ENCODE data around the gene C3orf49.

Gene C3orf49, protein sequence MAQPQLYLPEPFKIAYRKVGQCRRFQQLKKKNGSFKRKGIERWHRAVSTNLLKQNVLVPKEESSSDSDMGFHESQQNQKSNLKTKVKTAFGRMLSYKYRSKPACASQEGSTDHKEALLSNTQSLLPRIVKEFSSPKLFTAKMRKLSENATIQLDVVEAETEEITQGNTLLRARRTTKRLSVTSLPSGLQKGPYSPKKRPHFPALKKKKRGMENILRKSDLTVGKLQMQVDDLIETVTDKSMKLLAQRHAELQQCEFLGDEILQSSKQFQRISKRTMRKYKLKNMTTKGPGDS

DNA sequence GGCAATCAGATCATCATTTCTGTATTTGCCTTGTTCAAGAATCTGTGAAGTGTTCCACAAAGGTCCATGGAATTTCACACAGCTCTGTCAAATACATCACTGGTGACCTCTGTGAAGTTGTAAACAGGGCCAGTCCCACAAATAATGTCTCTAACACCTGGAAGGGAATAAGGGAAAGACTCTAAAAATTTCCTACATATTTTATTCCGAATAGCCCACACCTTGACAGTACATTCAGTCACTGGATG is at the start of gene C3orf49:
TSS of gene C3orf49 (plus strand) at position 149 of the 248 bp plus-strand sequence. CDS start 173 bp downstream, outside the sequence.
- no peak for DNase-seq (ENCODE audit: low read depth)

DNA sequence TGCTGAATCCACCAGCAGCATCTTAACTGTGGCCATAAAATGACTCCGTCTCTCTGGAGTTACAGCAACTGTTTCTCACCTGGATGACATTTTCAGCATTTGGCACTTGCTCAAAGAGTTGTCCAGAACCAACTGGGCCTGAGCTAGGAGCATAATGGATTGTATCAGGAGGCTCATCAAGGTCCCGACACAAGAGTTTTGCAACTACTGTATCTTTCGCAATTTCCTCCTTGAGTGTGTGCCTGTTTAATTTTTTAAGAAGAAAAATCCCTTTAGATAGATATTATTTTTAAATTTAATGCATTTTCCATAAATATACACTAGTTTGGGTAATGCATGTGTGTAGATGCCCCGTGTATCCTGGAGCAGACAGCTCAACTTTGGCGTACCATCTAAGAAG is 44.3 kb upstream of the C3orf49 start:
- DNase-seq (ENCODE audit: low read depth), result no peak

DNA sequence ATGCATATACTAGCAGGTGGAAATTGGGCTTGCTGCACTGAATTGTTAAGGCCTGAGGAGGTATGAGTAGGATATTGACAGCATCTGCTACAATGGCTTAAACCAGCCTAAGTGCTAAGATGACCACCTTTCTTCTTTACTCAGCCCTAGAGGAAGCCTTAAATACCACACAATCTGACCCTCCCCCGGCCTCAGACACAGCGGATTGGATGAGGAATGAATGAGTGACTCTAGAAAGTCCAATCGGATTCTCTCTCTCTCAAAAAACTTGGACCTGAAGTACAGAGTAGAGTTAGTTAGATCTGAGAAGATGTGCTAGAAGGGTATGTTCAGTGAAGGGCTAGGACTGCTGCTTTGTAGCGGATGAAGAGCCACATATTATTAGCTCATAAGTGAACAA is 39.9 kb upstream of the C3orf49 start:
- no peak for DNase-seq (ENCODE audit: low read depth)

DNA sequence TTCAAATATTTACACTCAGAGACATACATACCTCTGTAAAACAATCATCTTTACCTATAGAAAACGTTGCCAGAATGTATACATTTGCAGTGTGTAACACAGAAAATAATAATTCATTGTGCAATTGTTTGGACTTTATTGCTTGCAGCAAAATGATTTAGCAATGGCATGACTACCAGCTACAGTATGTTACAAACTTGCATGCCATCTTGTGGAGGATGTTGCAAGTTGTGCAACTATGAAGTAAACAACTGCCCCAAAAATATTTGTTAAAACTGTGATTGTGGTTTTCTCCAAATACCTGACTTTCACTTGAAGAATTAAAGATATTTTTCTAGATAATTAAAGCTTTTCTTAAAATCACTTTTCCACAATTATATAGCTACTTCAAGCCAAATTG is 27.1 kb upstream of the C3orf49 start:
- DNase-seq (ENCODE audit: low read depth), result no peak

DNA sequence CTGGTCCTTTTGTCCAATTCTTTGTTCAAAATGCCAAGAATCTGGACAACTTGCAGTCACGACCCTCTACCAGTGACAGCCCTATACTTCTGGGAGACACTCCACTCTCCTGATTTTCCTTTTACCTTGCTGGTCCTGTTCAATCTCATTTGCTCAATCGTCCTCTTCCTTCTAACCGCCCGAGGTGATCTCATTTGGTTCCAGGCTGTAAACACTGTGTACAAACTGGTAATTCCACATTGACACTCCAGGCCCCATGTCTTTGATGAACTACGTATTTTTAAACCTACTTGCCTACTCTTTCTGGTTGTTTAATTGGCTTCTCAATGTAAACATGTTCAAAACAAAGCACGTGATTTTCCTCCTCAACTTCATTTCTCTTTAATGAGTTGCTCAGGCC is 23.7 kb upstream of the C3orf49 start:
- DNase-seq (ENCODE audit: low read depth), result no peak

DNA sequence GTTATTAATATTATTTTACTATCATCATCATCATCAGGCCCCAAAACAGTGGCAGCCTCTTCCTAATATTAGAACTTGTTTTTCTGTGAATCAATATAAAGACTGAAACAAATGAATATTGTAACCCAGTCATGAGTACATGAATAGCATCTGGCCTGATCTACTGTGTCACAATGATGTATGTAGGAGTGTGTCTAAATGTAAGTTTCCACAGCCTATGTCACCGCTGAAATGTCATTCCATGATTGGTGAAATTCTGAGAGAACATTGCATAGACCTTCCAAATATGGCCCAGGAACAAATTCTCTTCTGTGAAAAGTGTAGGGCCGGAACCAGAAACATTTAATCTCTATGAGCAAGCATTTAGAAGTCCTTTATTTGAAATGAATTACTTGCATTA is 20.6 kb upstream of the C3orf49 start:
- DNase-seq (ENCODE audit: low read depth), result no peak

DNA sequence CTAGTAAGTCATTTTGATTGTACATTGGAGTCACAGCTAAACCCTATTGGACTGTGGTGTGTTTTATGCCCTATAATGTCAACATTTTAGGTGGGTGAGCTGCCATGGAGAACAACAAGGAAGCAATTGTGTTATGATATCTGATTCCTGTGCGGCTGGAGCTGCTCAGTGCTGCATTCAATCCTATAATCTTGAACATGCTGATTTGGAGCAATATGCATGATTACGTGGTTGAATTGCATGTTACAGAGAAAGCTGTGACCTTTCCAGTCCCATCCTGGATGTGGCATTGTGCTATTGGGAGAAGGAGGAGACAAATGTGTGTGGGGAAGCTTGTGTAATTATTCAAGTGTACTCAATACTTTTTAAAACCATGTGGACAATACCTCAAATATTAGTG is 20.1 kb upstream of the C3orf49 start:
- DNase-seq (ENCODE audit: low read depth), result no peak

DNA sequence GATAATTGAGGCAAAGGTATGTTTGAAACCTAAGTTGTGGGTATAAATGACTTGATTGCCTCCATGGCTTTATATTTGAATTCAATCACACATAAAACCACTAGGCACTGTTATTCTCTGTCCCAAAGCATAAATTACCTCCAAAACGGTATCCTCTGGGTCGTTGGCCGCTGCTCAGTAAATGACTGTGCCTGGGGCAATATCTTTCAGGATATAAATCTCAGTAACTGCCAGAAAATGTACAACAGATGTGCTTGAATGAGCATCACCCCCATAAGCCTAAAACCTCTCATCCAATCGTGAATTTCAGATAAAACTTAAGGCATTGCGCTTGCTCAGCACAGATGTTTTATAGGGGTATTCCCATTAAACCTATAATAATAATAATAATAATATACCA is 19.0 kb upstream of the C3orf49 start:
- no peak for DNase-seq (ENCODE audit: low read depth)

DNA sequence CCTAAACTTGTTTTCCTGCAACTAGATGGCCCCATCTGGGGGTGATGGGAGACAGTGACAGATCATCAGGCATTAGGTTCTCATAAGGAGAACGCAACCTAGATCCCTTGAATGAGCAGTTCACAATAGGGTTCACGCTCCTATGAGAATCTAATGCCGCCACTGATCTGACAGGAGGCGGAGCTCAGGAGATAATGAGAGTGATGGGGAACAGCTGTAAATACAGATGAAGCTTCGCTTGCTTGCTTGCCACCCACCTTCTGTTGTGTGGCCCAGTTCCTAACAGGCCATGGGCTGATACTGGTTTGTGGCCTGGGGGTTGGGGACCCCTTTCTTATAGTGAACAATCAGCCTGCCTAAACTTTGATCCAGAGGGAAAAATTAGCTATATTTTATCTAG is 15.2 kb upstream of the C3orf49 start:
- no peak for DNase-seq (ENCODE audit: low read depth)

DNA sequence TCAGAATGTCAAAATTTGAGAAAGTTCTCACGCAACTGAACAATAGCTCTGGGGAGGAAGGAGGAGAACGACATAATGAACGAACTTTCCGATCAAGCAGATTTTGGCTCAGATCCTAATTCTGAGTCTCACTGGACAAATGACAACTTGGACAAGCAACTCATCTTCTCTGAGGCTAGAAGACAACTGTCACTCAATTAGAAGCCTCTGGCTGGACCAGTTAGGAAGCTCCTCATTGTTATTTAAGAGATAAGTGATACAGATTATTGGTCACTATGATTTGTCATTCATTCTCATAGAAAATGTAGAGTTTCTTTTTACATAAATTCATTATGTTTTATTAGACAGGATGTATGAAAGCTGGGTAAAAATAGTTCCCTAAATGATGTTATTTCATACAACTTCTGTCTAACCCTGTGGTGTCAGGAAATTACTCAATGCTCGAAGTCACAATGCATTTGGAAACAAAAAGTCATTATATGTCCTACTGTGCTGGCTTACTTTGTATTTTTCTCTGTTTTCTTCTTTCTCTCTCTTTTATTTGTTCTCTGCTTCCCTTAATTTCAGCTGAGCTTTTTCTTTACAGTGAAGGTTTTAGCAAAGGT is 11.0 kb upstream of the C3orf49 start:
- no peak for DNase-seq (ENCODE audit: low read depth)

DNA sequence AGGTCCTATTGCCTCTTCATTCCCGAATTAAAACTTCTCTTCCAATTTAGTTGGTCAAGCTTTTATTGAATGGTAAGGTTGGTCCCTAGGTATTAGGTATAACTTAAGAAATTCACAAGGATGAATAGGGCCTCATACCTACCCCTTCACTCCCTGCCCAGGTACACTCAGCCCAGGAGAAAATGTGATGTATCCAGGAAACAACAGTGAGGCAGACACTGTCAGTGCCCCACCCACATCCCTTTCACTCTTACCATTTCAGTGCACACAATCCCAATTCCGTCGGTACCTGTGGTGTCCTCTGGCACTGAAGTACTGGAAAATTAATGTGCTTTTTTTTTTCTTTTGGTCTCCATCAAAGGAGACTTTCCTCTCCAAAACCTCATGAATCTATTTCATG is 10.5 kb upstream of the C3orf49 start:
- DNase-seq (ENCODE audit: low read depth), result no peak

DNA sequence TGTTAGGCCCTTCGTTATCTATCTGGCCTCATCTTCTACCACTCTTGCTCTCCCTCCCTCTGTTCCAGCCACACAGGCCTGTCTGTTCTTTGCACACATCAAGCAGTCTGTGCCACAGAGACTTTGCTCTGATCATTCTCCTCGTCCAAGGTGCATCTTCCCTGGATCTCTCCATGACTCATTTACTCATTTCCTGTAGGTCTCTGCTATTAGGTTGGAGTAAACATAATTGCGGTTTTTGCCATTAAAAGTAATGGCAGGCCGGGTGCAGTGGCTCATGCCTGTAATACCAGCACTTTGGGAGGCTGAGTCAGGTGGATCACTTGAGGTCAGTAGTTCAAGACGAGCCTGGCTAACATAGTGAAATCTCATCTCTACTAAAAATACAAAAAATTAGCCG is 9.5 kb upstream of the C3orf49 start:
- no peak for DNase-seq (ENCODE audit: low read depth)

DNA sequence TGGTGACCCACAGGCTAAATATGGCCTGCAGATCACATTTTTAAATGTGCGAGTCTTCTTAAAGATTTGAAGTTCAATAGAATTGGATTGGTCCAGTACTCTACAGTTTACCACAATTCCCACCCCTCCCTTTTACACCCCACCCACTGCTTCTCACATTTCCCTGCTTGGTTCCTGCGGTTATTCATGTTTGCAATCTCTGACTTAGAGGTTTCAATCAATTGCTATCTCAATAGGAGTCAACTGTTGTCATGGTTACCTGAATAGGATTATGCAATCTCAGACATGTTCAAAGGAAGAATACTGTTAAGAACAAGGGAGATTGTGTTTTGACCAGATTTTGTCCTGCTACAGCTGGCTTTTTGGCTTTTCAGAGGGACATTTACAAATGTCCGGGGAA is 4.9 kb upstream of the C3orf49 start:
- DNase-seq (ENCODE audit: low read depth), result no peak

DNA sequence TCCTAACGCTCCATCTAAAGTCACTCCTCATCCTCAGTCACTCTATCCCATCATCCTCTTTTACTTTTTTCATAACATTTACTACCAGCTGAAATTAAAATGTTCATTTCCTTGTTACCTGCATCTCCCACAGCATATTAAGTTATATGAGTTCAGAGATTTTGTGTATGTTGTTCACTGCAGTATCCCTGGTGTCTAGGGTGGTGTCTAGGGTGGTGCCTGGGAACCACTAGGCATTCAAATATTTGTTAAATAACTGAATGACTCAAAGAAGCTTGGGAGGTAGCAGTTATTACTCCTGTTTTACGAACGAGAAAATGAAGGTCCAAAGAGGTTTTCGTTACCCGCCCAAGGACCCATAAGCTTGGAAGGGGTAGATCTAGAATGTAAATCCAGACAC is 1.9 kb upstream of the C3orf49 start:
- DNase-seq (ENCODE audit: low read depth), result no peak

DNA sequence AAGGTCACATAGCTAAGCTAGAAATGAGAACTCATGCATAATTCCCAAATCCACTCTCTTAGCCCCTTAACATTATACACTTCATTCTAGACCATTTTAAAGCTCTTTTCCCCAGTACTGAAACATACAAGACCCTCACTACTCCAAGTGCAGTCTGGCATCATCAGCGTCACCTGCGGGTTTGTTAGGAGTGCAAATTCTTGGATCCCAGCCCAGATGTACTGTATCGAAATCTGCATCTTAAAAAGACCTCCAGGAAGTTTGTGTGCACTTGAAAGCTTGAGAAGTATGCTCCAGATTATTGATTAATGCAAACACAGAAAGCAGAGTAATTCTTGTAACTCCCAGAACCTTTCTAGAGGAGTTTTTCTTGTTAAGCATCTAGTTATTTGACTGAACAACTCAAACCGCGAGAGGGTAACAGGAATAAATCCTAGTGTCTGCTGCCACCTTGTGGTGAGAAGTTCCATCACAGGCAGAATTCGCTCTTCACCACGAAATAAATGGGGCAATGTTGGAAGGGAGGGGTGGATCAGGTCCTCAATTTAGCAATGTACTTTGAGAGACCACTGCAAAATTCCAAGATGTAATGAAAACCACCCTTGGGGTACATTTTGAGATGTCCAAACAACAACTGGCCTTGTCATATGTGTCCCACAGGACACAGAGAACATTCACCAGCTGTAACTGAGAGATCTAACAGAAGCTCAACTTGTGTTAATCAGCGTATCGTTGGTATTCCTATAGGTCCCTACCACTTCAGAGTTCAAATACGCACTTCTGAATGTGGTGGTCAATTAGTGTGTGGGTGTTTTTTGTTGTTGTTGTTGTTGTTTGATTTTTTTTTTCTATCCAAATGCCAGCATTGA is 583 bp upstream of the C3orf49 start:
- DNase-seq (ENCODE audit: low read depth), result peak; percentile 37

DNA sequence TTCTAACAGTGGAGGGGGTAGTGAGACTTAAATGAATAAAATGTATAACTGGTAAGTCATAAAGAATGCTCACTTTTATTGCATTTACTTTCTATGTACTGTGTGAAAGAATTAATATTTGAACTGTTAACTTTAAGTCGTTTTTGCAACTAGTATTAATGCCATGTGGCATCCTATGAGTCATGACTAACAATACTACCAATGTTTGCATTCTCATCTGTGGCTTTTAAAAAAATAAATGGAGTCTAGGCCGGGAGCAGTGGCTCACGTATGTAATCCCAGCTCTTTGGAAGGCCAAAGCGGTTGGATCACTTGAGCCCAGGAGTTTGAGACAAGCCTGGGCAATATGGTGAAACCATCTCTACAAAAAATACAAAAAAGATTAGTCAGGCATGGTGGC is 5.2 kb downstream of the C3orf49 start:
- DNase-seq (ENCODE audit: low read depth), result no peak

DNA sequence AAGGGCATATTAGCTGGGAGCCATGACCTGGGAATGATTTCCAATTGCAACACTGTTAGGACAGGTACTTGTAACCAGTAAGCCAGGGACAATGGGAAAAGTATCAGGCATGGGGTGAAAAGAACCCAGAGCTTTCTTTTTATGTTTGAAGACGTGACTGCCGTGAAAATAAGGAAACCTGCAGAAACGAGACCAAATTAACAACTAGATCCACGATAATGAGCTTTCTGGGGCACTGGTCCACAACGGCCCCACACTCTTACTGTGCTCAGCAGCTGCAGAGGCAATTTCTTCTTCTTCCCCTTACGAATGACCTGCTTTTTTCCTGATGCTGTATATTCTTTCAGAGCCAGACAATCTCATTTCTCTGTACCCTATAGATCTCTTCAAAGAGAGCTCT is 11.4 kb downstream of the C3orf49 start:
- DNase-seq (ENCODE audit: low read depth), result no peak

DNA sequence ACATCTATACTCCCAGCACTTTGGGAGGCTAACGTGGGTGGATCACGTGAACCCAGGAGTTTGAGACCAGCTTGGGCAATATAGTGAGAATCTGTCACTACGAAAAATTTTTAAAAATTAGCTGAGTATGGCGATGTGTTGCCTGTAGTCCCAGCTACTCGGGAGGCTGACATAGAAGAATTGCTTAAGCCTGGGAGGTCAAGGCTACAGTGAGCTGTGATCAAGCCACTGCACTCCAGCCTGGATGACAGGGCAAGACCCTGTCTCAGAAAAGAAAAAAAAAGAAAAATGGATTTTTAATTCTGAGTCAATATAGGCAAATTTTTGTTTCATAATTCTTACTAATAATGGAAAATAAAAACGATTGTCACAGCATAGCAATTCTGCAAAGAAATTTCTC is 13.3 kb downstream of the C3orf49 start:
- no peak for DNase-seq (ENCODE audit: low read depth)

DNA sequence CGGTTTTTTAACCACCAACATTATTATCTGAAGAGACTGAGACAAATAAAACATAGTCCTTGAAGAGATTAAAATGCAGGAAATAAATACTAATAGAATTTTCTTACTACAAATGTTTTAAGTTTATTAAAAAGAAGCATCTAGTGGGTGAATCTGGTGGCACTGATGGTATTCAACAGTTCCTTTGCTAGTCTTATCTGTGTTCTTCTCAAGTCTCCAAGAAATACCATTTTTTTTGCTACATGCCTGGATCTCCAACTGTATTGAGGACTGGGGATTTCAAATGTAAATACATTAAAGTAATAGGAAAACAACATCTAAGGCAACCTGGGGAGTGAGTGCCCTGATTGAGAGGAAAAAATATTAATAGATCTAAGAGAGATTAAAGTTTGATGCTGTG is 22.6 kb downstream of the C3orf49 start:
- DNase-seq (ENCODE audit: low read depth), result no peak

DNA sequence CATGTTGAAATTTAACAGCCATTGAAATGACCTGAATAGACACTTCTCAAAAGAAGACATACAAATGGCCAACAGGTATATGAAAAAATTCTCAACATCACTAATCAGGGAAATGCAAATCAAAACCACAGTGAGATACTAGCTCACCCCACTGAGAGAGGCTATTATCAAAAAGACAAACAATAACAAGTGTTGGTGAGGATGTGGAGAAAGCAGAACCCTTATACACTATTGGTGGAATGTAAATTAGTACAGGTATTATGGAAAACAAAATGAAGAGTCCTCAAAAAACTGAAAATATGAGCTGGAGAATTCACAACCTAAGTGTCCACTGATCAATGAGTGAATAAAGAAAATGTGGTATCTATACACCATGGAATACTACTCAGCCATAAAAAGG is 23.0 kb downstream of the C3orf49 start:
- no peak for DNase-seq (ENCODE audit: low read depth)

DNA sequence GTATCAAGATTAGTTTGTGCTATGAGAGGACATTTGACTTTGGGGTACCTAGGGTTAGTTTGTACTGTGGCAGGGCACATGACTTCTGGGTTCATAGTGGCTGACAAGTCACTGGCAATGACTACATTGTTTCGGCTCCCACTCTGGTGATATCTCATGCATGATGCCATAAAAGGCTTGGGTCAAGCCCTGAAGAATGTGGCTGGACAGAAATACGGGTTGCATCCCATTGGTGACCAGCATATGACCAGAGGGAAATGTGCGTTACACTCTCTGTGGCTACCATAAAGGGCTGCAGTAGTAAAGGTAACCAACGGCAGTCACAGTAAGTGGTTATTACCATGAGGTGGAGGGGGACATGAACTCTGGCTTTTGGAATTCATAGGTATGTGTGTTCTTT is 26.1 kb downstream of the C3orf49 start:
- DNase-seq (ENCODE audit: low read depth), result no peak

DNA sequence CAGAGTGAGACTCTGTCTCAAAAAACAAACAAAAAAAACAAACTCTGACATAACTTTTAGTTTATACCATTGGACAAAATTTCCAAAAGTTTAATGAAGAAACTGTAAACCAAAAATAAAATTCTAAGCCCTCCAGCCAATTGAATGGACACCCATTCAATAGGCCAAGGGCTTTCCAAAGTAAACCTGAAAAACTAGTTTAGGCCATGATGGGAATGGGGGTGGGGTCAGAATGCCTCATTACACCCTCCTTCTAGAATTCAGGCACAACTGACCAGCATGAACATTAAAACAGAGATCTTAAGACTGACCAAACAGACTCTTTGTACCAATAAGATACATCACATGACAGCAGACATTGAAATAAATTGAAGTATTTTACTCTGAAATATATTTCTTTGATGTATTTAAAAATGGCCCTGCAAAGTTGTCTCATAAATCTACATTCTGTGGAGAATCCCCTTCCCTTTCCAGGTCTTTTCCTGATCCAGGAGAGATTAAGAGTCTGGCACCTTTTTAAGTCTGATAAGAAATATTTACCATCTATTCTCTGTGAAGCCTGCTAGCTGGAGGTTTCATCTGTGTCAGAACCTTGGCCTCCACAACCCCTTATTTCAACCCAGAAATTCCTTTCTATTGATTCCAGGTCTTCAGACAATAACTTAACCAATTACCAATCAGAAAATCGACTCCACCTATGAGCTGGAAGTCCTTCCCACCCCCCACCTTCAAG is 28.8 kb downstream of the C3orf49 start:
- no peak for DNase-seq (ENCODE audit: low read depth)

DNA sequence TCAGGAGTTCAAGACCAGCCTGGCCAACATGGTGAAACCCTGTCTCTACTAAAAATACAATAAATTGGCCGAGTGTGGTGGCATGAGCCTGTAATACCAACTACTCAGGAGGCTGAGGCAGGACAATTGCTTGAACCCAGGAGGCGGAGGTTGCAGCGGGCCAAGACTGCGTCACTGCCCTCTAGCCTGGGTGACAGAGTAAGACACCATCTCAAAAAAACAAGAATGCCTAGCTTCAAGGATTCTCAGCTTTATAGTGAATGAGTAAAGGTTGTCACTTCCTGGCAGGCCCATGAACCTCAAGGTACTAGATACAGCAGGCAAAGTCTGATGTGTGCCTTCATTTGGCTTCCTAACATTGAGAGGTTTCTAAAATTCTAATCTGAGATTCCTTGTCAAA is 30.1 kb downstream of the C3orf49 start:
- no peak for DNase-seq (ENCODE audit: low read depth)

All from stimulated activated CD4-positive, alpha-beta T cell treated with anti-CD3 and anti-CD28 coated beads, Interleukin-2, amount 100 ng/mL, for 4 hours (primary cell).